Astrocyte (in vitro differentiated cells and primary cell): ENCODE results near the gene GTF3C1. TPM values are rescaled to one million over a fixed set of nuclear protein-coding genes. Genes with fewer than 3 reads are reported as not detected.

ENCODE experiments used
- DNase-seq: peaks from one replicate; pipeline ENCODE4 v3.0.0-alpha.2; 2010; ENCODE audit warnings: low read depth
- FAIRE-seq: peaks from 2 replicates; lab custom pipeline; 2011; peaks lifted over from hg19 to GRCh38; lab: Jason Lieb, UNC
- H2AFZ ChIP-seq: 2 replicates; pipeline ENCODE4 v1.6.0; 2012; ENCODE audit warnings: low read depth, low read length, inconsistent platforms
- H3K27ac ChIP-seq: 2 replicates; pipeline ENCODE4 v1.5.1; 2011; ENCODE audit warnings: low read depth, low read length, inconsistent platforms
- H3K27me3 ChIP-seq: 2 replicates; pipeline ENCODE4 v1.6.0; 2011; ENCODE audit warnings: low read length, inconsistent platforms; ENCODE audit not compliant: insufficient read depth
- H3K36me3 ChIP-seq: 2 replicates; pipeline ENCODE4 v1.5.1; 2011; ENCODE audit warnings: low read length, inconsistent platforms; ENCODE audit not compliant: insufficient read depth
- H3K4me1 ChIP-seq: 2 replicates; pipeline ENCODE4 v1.5.1; 2011; ENCODE audit warnings: low read length, inconsistent platforms; ENCODE audit not compliant: insufficient read depth
- H3K4me2 ChIP-seq: 2 replicates; pipeline ENCODE4 v1.6.0; 2012; ENCODE audit warnings: low read length, inconsistent platforms
- H3K4me3 ChIP-seq: 2 replicates; pipeline ENCODE4 v1.5.1; 2011; ENCODE audit warnings: low read depth, mild to moderate bottlenecking, low read length, inconsistent platforms; ENCODE audit not compliant: insufficient read depth
- H3K79me2 ChIP-seq: 2 replicates; pipeline ENCODE4 v1.6.0; 2012; ENCODE audit warnings: mild to moderate bottlenecking, low read length, inconsistent platforms; ENCODE audit not compliant: insufficient read depth
- H3K9ac ChIP-seq: 2 replicates; pipeline ENCODE4 v1.6.0; 2012; ENCODE audit warnings: mild to moderate bottlenecking, low read length, inconsistent platforms
- H3K9me3 ChIP-seq: 2 replicates; pipeline ENCODE4 v1.5.1; 2012; ENCODE audit warnings: low read depth, mild to moderate bottlenecking, low read length, inconsistent platforms; ENCODE audit not compliant: insufficient read depth
- H4K20me1 ChIP-seq: 2 replicates; pipeline ENCODE4 v1.6.0; 2012; ENCODE audit warnings: low read length, inconsistent platforms; ENCODE audit not compliant: insufficient read depth
- H3K27ac Mint-ChIP-seq: one replicate; pipeline ENCODE4 v1.8.0; 2021; ENCODE audit warnings: mild to moderate bottlenecking, mixed read lengths; ENCODE audit not compliant: unreplicated experiment
- H3K27me3 Mint-ChIP-seq: one replicate; pipeline ENCODE4 v1.8.0; 2021; ENCODE audit warnings: low read depth, mixed read lengths; ENCODE audit not compliant: unreplicated experiment
- H3K36me3 Mint-ChIP-seq: one replicate; pipeline ENCODE4 v1.8.0; 2021; ENCODE audit warnings: low read depth, mixed read lengths; ENCODE audit not compliant: unreplicated experiment
- H3K4me1 Mint-ChIP-seq: one replicate; pipeline ENCODE4 v1.8.0; 2021; ENCODE audit warnings: low read depth, mixed read lengths; ENCODE audit not compliant: unreplicated experiment
- H3K4me3 Mint-ChIP-seq: one replicate; pipeline ENCODE4 v1.8.0; 2021; ENCODE audit warnings: mild to moderate bottlenecking, moderate library complexity, mixed read lengths; ENCODE audit not compliant: unreplicated experiment
- H3K9me3 Mint-ChIP-seq: one replicate; pipeline ENCODE4 v1.8.0; 2021; ENCODE audit warnings: mild to moderate bottlenecking, mixed read lengths; ENCODE audit not compliant: unreplicated experiment
- CTCF ChIP-seq: IDR thresholded peaks from 2 replicates; pipeline ENCODE4 v1.5.1; 2011; ENCODE audit warnings: low read depth, mild to moderate bottlenecking, inconsistent platforms, low read length, moderate library complexity; ENCODE audit not compliant: insufficient read depth
- EZH2 ChIP-seq: IDR thresholded peaks from 2 replicates; pipeline ENCODE4 v1.6.1; 2012; ENCODE audit warnings: mild to moderate bottlenecking, low read length, inconsistent platforms; ENCODE audit not compliant: insufficient read depth
- total RNA-seq: library from RNA; stranded (reverse); gene quantifications from 2 replicates; pipeline ENCODE4 v1.2.1, GENCODE V29; 2021

GTF3C1 gene
- total RNA-seq, 1 donor from 2014 or later = 103 TPM

- Mint-ChIP-seq H3K36me3 (peaks cover 28% of the 10 kb centered on the region), H3K27ac (no peak overlapping the region), H3K4me1 (no peaks in the 10 kb centered on the region), H3K4me3 (no peak overlapping the region), H3K27me3 (no peaks in the 10 kb centered on the region), H3K9me3 (no peaks in the 10 kb centered on the region)
- no peak for DNase-seq
- no peaks in the 10 kb centered on the region for H4K20me1 ChIP-seq
- H2AFZ ChIP-seq = no peak overlapping the region
- H3K27ac ChIP-seq = no peak overlapping the region
- no peaks in the 10 kb centered on the region for H3K9me3 ChIP-seq
- no peak overlapping the region for H3K4me2 ChIP-seq
- no peaks in the 10 kb centered on the region for H3K27me3 ChIP-seq
- TF ChIP-seq CTCF (no peak), EZH2 (no peak)
- H3K4me1 ChIP-seq = no peaks in the 10 kb centered on the region
- H3K4me3 ChIP-seq = no peak overlapping the region
- peaks cover 61% of the 10 kb centered on the region for H3K36me3 ChIP-seq
- H3K9ac ChIP-seq = no peak overlapping the region
- FAIRE-seq = no peak
- no peaks in the 10 kb centered on the region for H3K79me2 ChIP-seq
Measured at GRCh38 chr16:27482397-27483087, 67.2 kb downstream of the GTF3C1 start.

DNA sequence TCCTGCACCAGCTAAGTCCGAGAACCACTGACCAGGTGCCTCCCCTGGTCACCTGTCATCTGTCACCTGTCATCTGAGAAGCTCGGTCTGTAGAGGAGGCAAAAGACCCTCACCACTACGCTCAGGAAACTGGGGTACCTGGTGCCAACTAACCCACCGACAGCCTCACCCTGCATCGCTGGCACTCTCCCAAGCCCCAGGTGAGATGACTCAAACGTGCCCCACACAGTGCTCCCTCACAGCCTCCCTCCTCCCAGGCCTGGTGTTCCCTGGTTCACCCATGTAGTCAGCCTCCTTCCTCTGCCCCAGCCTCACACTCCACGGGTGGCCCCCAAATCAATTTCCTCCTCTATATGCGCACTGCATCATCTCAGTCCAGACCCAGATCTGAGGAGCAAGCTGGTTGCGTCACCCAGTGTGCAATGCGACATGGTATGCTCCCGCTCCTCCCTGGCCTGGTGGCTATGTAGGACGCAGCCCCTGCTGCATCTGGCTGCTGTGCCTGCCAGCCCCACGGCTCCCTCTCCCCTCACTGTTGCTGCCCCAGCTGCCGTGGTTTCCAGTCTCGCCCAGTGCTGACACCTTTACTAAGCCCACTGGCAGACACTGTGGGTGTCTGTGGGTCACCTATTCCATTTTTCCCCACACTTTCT, 68.3 kb downstream of the GTF3C1 start:
- no peak for TF ChIP-seq EZH2
- no peak for TF ChIP-seq CTCF
- Histone ChIP-seq H3K27ac (no peak overlapping the region), H3K9ac (no peak overlapping the region), H3K79me2 (no peaks in the 10 kb centered on the region), H3K4me1 (peaks cover 7% of the 10 kb centered on the region), H3K36me3 (peaks cover 57% of the 10 kb centered on the region), H2AFZ (no peak overlapping the region), H3K4me2 (no peak overlapping the region), H3K27me3 (no peaks in the 10 kb centered on the region), H3K4me3 (no peak overlapping the region), H4K20me1 (no peaks in the 10 kb centered on the region), H3K9me3 (no peaks in the 10 kb centered on the region)
- Mint-ChIP-seq H3K9me3 (no peaks in the 10 kb centered on the region), H3K4me3 (no peak overlapping the region), H3K4me1 (peaks cover 7% of the 10 kb centered on the region), H3K27ac (no peak overlapping the region), H3K27me3 (no peaks in the 10 kb centered on the region), H3K36me3 (peaks cover 24% of the 10 kb centered on the region)
- FAIRE-seq (no peak), DNase-seq (no peak)

DNA sequence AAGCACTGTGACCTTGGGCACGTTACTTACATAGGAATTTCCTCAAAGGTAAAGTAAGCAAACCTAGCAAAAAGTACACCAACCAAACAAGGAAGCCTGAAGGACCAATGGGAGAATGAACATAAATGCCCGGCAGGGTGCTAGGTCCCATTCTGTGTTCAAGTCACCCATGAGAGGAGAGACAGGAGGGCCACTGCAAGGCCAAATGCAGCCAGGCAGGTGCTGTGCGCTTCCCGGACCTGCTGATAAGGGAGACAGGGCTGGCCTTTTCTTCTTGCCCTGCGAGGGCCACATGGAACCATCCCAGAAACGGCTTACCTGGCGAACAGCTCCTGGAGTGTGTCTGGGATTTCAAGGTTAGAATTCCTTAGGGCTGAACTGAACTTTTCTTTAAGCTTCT, 69.0 kb downstream of the GTF3C1 start:
- no peak overlapping the region for H3K4me3 Mint-ChIP-seq
- no peaks in the 10 kb centered on the region for H3K79me2 ChIP-seq
- no peaks in the 10 kb centered on the region for H3K27me3 ChIP-seq
- H3K27ac ChIP-seq = no peak overlapping the region
- no peaks in the 10 kb centered on the region for H4K20me1 ChIP-seq
- H3K4me1 Mint-ChIP-seq = peaks cover 13% of the 10 kb centered on the region
- no peak overlapping the region for H2AFZ ChIP-seq
- peaks cover 57% of the 10 kb centered on the region for H3K36me3 ChIP-seq
- H3K4me2 ChIP-seq = no peak overlapping the region
- peaks cover 13% of the 10 kb centered on the region for H3K4me1 ChIP-seq
- H3K4me3 ChIP-seq = no peak overlapping the region
- FAIRE-seq (no peak), DNase-seq (no peak)
- no peaks in the 10 kb centered on the region for H3K9me3 Mint-ChIP-seq
- H3K36me3 Mint-ChIP-seq = peaks cover 25% of the 10 kb centered on the region
- H3K9me3 ChIP-seq = no peaks in the 10 kb centered on the region
- TF ChIP-seq CTCF (no peak), EZH2 (no peak)
- H3K27ac Mint-ChIP-seq = no peak overlapping the region
- no peaks in the 10 kb centered on the region for H3K27me3 Mint-ChIP-seq
- H3K9ac ChIP-seq = no peak overlapping the region
